HG03378 (cell line): Measurements from ENCODE around the gene CCR4.
"Not testable (repeated sequence)": the region's sequence is repeated elsewhere in the genome, so short reads cannot be mapped to it uniquely, and the experiment has no call there.

ENCODE experiments used
- ATAC-seq: cut with Tn5 transposase; IDR thresholded peaks from one replicate; pipeline ENCODE4 v1.9.1; 2021; ENCODE audit warnings: mild to moderate bottlenecking, moderate library complexity; ENCODE audit not compliant: unreplicated experiment

Gene CCR4

GRCh38 chr3:32951410-32951811, at the start of gene CCR4:
TSS of gene CCR4 (plus strand) at chr3:32951644. CDS start at chr3:32953423, 1,779 bp downstream.
- no peak for ATAC-seq

GRCh38 chr3:32902887-32903371, 48.5 kb upstream of the CCR4 start:
- not testable (repeated sequence) for ATAC-seq

DNA sequence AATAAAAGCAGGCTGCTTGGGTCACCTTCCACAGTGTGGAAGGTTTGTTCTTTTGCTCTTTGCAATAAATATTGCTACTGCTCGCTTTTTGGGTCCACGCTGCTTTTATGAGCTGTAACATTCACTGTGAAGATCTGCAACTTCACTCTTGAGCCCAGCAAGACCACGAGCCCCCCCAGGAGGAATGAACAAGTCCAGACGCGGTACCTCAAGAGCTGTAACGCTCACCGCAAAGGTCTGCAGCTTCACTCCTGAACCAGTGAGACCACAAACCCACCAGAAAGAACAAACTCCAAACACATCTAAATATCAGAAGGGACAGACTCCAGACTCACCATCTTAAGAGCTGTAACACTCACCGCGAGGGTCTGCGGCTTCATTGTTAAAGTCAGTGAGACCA, 47.5 kb upstream of the CCR4 start:
- no peak for ATAC-seq

GRCh38 chr3:32909999-32910398, 41.4 kb upstream of the CCR4 start:
- ATAC-seq = no peak

DNA sequence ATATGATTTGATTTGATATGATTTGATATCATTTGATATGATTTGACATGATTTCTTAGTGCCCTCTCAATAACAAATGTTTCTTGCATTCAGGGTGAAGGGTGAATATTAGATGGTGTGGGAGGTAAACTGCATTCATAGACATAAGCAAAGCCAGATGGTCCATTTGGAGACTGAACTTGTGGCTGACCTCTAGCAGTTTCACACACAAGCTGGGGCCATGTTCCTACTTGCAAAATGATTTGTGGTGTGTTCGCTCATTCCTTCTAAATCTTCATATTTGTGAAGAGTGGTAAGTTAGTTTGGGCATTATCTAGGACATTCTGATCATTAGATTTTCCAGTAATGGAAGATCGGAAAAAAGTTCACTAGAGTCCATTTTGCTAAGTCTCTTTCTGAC, 40.5 kb upstream of the CCR4 start:
- ATAC-seq = no peak

GRCh38 chr3:32912046-32912445, 39.4 kb upstream of the CCR4 start:
- no peak for ATAC-seq

DNA sequence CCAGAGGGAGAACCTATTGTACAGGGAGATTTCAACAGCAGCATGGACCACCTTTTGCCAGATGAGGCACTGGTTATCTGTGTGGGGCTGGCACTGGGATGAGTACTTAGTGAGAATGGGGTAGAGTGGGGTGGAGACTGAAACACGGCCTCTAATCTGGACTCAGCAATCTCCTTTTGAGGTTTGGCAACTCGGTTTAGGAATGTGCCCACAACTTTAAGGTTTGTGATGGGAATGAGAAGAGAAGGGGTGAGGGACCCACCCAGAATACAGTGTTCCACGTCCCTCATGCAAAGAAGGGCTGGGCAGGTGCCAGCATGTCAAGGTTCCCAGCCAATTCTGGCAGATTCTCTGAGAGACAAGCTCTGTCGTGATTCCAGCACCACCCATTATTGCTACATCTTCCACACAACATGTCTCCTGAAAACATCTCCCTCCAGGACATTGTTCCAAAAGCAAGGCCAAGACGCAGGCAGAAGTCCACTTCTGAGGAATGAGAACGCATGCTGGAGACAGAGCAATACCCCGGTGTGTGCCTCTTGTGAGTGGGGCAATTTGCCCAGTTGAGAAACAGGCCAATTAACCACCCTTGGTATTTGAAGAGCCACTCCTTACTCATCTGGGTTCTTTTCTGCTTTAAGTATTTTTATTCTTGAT, 37.5 kb upstream of the CCR4 start:
- no peak for ATAC-seq

- ATAC-seq = no peak
These were observed 31.5 kb upstream of the CCR4 start for GRCh38 chr3:32919920-32920319.

GRCh38 chr3:32922078-32922477, 29.4 kb upstream of the CCR4 start:
- ATAC-seq = no peak

DNA sequence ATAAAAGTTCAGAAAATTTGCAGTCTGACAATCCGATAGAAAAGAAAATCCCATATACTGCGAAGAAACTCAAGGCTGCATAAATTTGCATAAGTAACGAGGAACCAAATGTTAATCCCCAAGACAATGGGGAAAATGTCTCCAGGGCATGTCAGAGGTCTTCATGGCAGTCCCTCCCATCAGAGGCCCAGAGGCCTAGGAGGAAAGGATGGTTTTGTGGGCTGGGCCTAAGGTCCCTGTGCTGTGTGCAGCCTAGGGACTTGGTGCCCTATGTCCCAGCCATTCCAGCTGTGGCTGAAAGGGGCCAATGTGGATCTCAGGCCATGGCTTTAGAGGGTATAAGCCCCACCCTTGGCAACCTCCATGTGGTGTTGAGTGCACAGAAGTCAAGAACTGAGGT, 21.3 kb upstream of the CCR4 start:
- ATAC-seq = no peak

- ATAC-seq = not testable (repeated sequence)
These were observed 20.2 kb upstream of the CCR4 start for GRCh38 chr3:32931273-32931672.

DNA sequence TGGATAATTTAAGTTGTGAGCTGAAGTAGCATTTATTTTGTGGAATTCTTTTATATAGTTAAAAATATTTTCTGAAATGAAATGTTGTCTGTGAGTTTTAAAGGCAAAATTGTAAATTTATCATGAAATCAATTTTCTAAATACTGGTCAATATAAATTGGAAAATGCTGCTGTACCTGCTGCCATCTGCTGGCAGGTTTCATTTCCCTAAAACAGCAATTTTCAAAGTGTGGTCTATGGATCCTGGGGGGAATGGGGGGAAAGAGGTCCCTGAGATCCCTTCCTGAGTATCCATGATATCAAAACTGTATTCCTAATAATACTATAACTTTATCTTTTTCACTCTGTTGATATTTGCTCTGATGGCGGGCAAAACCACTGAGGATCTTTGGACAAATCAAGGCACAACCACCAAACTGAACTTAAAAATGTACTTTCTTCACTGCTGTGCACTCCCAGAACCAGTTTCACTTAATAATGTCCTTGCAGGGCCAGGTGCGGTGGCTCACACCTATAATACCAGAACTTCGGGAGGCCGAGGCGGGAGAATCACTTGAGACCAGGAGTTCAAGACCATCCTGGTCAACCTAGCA, 17.2 kb upstream of the CCR4 start:
- ATAC-seq = no peak

- no peak for ATAC-seq
These were observed 14.1 kb upstream of the CCR4 start for GRCh38 chr3:32937331-32937730.

GRCh38 chr3:32939531-32940284, 11.7 kb upstream of the CCR4 start:
- not testable (repeated sequence) for ATAC-seq

GRCh38 chr3:32940726-32941125, 10.7 kb upstream of the CCR4 start:
- no peak for ATAC-seq

GRCh38 chr3:32945136-32945535, 6.3 kb upstream of the CCR4 start:
- no peak for ATAC-seq

- not testable (repeated sequence) for ATAC-seq
These were observed 5.8 kb upstream of the CCR4 start for GRCh38 chr3:32945598-32945997.

DNA sequence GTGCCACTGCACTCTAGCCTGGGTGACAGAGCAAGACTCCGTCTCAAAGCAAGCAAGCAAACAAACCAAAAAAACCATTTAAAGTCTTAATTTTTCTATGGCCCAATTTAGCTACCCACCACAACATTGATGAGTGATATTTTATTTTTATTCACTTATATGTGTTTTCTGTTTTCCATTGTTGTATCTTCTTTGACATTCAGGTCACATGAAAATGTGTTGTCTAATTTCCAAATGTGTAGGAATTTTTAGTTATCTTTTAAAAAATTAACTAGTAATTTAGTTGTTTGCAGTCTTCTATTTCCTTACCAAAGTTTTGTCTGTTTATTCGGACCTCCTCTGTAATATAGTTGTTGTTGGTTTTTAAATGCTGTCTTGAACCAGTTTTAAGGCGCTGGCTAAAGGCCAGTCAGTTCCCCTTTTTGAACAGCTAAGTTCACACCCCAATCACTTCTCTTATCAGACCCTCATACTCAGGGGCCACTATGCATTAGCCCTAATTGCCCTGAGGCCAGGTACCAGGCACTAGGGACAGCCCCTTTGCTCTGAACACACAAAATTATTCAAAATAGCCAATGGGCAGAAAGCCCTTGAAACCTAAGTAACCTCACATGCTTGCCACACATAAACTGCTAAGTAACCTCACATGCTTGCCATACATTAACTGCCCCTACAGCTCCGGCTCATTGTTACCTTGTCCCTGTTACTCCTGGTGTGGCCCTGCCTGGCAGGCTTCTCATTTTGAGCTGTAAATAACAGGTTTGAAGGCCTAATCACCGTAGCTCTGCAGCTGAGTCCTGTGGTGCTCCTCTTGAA, 4.3 kb upstream of the CCR4 start:
- peak; percentile 12 for ATAC-seq

- ATAC-seq = peak; percentile 91
These were observed 3.6 kb upstream of the CCR4 start for GRCh38 chr3:32947789-32948238.

DNA sequence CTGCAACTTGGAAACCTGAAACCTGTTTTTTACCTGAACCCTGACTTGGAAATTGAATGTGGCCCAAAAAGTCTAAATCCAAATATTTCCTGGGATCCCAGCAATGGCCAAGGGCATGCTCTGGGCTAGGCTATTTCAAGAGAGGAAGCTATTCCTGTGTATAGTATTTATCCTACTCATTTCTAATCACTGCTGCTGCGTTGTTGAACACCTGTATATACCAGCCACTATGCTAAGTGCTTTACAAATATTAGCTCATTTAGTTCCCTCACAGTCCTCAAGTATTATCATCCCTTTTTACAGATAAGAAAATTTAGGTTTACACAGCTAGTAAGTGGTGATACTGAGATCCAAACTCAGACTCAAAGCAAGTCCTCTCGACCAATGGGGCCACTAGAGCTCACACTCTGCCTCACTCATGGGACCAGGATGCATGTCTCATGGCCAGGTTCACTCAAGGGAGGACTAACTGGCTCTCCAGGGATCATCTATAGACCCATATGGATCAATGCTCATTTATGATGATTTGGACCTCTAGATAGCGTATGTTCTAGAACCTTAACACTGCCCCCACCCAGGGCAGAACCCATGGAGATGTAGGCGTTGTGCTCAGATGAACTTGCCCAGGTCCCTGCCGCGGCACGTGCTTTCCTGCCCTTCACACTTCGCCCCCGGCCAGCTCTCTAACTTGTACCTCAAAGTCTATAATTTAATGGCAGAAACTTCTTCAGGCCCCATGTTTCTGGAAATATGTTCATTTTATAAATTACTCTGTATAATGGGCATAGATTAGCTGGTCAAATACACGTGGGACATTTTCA, 2.6 kb upstream of the CCR4 start:
- no peak for ATAC-seq
